Upper lobe of right lung (tissue), 1 donor: ENCODE measurements around the gene SUSD2. TPM values are rescaled to one million over a fixed set of nuclear protein-coding genes. Genes with fewer than 3 reads are reported as not detected.

Source experiments
- ATAC-seq: fragments of 200-7000 bp; cut with Tn5 transposase; one replicate; pipeline ENCODE4 v1.9.1; 2020; ENCODE audit warnings: mild to moderate bottlenecking, moderate library complexity
- DNase-seq: peaks from one replicate; pipeline ENCODE4 v3.0.0-alpha.2; 2020
- H3K27ac ChIP-seq: fragments of 200-600 bp; one replicate; pipeline ENCODE4 v1.8.0; 2022
- H3K27me3 ChIP-seq: fragments of 200-600 bp; one replicate; pipeline ENCODE4 v1.8.0; 2022; ENCODE audit warnings: mild to moderate bottlenecking
- H3K36me3 ChIP-seq: fragments of 200-600 bp; one replicate; pipeline ENCODE4 v1.8.0; 2022
- H3K4me1 ChIP-seq: fragments of 200-600 bp; one replicate; pipeline ENCODE4 v1.8.0; 2022
- H3K4me3 ChIP-seq: fragments of 200-600 bp; one replicate; pipeline ENCODE4 v1.8.0; 2022; ENCODE audit warnings: mild to moderate bottlenecking
- H3K9me3 ChIP-seq: fragments of 200-600 bp; one replicate; pipeline ENCODE4 v1.8.0; 2022
- intact Hi-C: fragments of 100-400 bp; cut with DNase I; formaldehyde crosslinking; loops from one replicate; pipeline ENCODE4 v1.11.0; 2022
- total RNA-seq: library from RNA; stranded (reverse); fragmentation: NEBNext Ultra II Directional; extraction: Animal tissue kit (Norgen Biotek cat#: 25700); gene quantifications from one replicate; pipeline ENCODE4 v1.2.1, GENCODE V29; 2021
- TF ChIP-seq, protein P1 (sequence below): fragments of 200-600 bp; IDR thresholded peaks from one replicate; pipeline ENCODE4 v1.8.0; 2022; ENCODE audit warnings: antibody characterized with exemption
- donor health status: DM: no; HTN: yes; CAD: no; lungs with severe emphysema.

Gene SUSD2
- total RNA-seq, 1 donor from 2014 or later: 277 TPM

DNA sequence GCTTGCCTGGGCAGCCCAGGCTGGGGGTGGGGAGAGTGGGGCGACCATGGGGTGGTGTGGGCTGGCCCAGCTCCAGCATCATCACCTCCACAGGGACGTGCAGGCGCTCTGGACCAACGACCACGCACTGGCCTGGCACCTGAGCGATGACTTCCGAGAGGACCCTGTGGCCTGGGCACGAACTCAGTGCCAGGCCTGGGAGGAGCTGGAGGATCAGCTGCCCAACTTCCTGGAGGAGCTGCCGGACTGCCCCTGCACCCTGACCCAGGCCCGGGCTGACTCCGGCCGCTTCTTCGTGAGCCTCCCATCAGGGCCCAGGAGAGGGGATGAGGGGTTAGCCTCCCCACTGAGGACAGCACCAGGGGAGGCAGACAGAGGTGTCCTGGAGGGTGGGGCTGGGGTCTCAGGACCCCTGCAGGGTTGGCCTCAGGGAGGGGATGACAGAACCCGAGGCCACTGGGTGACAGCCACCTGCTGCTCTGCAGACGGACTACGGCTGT lies 3.8 kb downstream of the SUSD2 start:
- DNase-seq (peak; percentile 63), ATAC-seq (no peak)
- intact Hi-C loops: no loop called here
- H3K9me3 ChIP-seq: no peaks in the 10 kb centered on the region
- peaks cover 16% of the 10 kb centered on the region for H3K4me1 ChIP-seq
- no peak overlapping the region for H3K27ac ChIP-seq
- no peak overlapping the region for H3K4me3 ChIP-seq
- no peaks in the 10 kb centered on the region for H3K36me3 ChIP-seq
- H3K27me3 ChIP-seq: no peaks in the 10 kb centered on the region
- TF ChIP-seq, protein P1, sequence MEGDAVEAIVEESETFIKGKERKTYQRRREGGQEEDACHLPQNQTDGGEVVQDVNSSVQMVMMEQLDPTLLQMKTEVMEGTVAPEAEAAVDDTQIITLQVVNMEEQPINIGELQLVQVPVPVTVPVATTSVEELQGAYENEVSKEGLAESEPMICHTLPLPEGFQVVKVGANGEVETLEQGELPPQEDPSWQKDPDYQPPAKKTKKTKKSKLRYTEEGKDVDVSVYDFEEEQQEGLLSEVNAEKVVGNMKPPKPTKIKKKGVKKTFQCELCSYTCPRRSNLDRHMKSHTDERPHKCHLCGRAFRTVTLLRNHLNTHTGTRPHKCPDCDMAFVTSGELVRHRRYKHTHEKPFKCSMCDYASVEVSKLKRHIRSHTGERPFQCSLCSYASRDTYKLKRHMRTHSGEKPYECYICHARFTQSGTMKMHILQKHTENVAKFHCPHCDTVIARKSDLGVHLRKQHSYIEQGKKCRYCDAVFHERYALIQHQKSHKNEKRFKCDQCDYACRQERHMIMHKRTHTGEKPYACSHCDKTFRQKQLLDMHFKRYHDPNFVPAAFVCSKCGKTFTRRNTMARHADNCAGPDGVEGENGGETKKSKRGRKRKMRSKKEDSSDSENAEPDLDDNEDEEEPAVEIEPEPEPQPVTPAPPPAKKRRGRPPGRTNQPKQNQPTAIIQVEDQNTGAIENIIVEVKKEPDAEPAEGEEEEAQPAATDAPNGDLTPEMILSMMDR: no peak

DNA sequence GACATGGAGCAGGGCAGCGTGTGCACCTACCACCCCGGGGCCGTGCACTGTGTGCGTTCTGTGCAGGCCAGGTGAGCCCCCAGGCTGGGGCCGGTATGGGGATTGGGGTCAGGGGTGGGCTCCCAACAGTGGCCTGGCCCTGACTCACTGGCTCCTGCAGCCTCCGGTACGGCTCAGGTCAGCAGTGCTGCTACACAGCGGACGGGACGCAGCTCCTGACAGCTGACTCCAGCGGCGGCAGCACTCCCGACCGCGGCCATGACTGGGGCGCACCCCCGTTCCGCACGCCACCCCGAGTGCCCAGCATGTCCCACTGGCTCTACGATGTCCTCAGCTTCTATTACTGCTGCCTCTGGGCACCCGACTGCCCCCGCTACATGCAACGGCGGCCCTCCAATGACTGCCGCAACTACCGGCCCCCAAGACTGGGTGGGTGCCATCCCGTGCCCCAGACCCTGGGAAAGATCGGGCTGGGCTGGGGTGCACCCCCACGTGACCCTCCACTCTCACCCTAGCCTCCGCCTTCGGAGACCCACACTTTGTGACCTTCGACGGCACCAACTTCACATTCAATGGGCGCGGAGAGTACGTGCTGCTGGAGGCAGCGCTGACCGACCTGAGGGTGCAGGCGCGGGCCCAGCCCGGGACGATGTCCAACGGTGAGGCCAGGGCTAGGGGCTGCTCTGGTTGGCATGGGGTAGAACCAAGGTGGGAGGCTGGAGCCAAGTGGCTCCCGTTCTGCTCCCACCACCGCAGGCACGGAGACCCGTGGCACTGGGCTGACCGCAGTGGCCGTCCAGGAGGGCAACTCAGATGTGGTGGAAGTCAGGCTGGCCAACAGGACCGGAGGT lies 4.4 kb downstream of the SUSD2 start:
- TF ChIP-seq, protein P1: no peak
- ATAC-seq (no peak), DNase-seq (peak; percentile 66)
- intact Hi-C loops: no loop called here
- Histone ChIP-seq H3K9me3 (no peaks in the 10 kb centered on the region), H3K36me3 (no peaks in the 10 kb centered on the region), H3K4me3 (no peak overlapping the region), H3K27me3 (no peaks in the 10 kb centered on the region), H3K4me1 (peaks cover 19% of the 10 kb centered on the region), H3K27ac (no peak overlapping the region)

DNA sequence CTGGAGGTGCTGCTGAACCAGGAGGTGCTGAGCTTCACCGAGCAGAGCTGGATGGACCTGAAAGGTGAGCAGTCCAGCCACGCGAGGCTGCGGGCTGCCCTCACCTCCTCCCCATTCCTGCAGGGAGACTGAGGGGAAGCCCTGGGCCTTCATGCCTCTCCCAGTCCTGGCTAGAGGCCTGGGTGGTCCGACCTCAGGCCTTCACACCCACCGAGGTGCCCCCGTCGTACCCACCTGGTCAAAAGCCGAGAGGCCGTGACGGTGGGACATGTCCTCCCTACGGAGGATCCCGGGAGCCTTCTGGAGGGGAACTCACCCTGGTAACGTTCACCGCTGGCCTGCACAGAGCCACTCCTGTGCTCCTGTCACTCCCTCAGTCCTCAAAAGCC lies 5.1 kb downstream of the SUSD2 start:
- no peak overlapping the region for H3K27ac ChIP-seq
- intact Hi-C loops: no loop called here
- H3K4me1 ChIP-seq: peaks cover 16% of the 10 kb centered on the region

DNA sequence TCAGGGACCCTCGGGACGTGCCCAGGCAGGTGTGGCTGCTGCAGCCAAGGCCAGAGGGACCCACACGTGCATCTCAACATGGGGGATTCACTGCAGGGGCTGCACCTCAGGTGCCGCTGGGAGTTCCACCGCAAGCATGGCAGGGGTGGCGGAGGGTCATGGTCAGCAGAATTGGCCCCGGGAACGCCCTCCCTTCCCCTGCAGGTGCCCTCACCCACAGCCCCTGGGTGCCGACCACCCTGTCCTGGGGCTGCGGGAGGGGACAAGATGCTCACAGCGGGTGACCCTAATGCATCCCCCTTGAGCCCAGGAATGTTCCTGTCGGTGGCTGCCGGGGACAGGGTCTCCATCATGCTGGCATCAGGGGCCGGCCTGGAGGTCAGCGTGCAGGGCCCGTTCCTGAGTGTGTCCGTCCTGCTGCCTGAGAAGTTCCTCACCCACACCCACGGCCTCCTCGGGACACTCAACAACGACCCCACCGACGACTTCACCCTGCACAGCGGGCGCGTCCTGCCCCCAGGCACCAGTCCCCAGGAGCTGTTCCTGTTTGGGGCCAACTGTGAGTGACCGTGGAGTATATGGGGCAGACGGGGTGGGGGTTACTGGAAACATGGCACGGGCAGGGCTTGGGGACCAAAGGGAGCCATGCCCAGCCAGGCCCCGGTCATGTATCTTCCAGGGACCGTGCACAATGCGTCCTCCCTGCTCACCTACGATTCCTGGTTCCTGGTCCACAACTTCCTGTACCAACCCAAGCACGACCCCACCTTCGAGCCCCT lies 5.8 kb downstream of the SUSD2 start:
- ATAC-seq (no peak), DNase-seq (peak; percentile 62)
- no peaks in the 10 kb centered on the region for H3K36me3 ChIP-seq
- intact Hi-C loops: no loop called here
- no peak overlapping the region for H3K4me3 ChIP-seq
- peaks cover 16% of the 10 kb centered on the region for H3K4me1 ChIP-seq
- no peak overlapping the region for H3K27ac ChIP-seq
- TF ChIP-seq, protein P1: no peak
- H3K27me3 ChIP-seq: no peaks in the 10 kb centered on the region
- H3K9me3 ChIP-seq: no peaks in the 10 kb centered on the region

More for the DNA sequence above, 5.1 kb downstream of the SUSD2 start:
- peak; percentile 62 for DNase-seq
- Histone ChIP-seq H3K9me3 (no peaks in the 10 kb centered on the region), H3K4me3 (no peak overlapping the region), H3K27me3 (no peaks in the 10 kb centered on the region), H3K36me3 (no peaks in the 10 kb centered on the region)
- no peak for ATAC-seq
- TF ChIP-seq, protein P1: no peak

DNA sequence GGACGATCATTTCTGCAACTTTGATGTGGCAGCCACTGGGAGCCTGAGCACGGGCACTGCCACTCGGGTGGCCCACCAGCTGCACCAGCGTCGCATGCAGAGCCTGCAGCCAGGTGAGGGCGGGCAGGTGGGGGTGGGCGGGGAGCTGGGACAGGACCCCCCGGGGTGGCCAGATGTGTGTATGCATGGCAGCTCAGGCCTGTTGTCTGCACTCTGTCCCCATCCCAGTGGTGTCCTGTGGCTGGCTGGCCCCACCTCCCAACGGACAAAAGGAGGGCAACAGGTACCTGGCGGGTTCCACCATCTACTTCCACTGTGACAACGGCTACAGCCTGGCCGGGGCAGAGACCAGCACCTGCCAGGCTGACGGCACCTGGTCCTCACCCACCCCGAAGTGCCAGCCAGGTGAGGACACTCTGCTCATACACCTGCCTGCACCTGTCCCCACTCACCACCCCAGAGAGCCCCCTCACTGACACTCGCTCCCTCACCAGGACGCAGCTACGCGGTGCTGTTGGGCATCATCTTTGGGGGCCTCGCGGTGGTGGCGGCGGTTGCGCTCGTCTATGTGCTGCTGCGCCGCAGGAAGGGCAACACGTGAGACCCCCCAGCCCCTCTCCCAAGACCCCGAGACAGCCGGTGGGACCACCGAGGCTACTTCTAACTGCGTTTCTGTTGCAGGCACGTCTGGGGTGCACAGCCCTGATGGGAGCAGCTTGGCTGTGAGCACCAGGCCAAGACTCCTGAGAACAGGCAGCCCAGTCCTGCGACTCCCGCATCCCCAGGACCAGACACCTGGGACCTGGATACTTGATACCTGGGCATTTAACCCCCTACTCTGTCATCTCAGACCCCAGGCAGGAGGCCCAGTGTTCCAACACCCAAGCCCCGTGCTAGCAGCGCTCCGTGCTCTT lies 6.7 kb downstream of the SUSD2 start:
- Histone ChIP-seq H3K4me3 (no peak overlapping the region), H3K9me3 (no peaks in the 10 kb centered on the region), H3K4me1 (peaks cover 16% of the 10 kb centered on the region), H3K27ac (no peak overlapping the region), H3K27me3 (no peaks in the 10 kb centered on the region), H3K36me3 (no peaks in the 10 kb centered on the region)
- no peak for ATAC-seq
- TF ChIP-seq, protein P1: no peak
- intact Hi-C loops: no loop called here
- peak; percentile 61 for DNase-seq
